ENCODE measurements around the gene NIPAL4. TPM values are rescaled to one million over a fixed set of nuclear protein-coding genes. Genes with fewer than 3 reads are reported as not detected.

NIPAL4 gene
- total and polyA plus RNA-seq, 8 donors = 0.07 TPM; not detected in 7

GRCh38 chr5:157447201-157447637 lies 12.8 kb upstream of the NIPAL4 start:
- H3K36me3 ChIP-seq = no peaks in the 10 kb centered on the region
- FAIRE-seq (no peak), DNase-seq (peak in 3 of 6 donors; percentile 26 to 37 (median 34)), ATAC-seq (peak; percentile 55 to 84 (median 75))
- 48 to 53% methylated on average over 13 of the region's 13 CpGs for WGBS, 2 donors
- H3K4me3 ChIP-seq = peak overlapping the region in 1 of 4 donors; percentile 0
- H3K27me3 ChIP-seq = no peaks in the 10 kb centered on the region
- H3K27ac ChIP-seq = no peak overlapping the region
- H3K4me1 ChIP-seq = no peaks in the 10 kb centered on the region
- intact Hi-C loops (cut with DNase I) = no loop called here
- TF ChIP-seq CTCF (IDR thresholded peaks at IDR 0.05) = no peak
- no peaks in the 10 kb centered on the region for H3K9me3 ChIP-seq

- H3K36me3 ChIP-seq = no peaks in the 10 kb centered on the region
- no peak for FAIRE-seq
- no peak overlapping the region for H3K4me3 ChIP-seq
- no peaks in the 10 kb centered on the region for H3K27me3 ChIP-seq
- DNase-seq = peak in 2 of 6 donors; percentile 15 to 33
- intact Hi-C loops (cut with DNase I) = no loop called here
- TF ChIP-seq CTCF (IDR thresholded peaks at IDR 0.05) = no peak
- H3K27ac ChIP-seq = no peak overlapping the region
- H3K9me3 ChIP-seq = no peaks in the 10 kb centered on the region
- H3K4me1 ChIP-seq = no peaks in the 10 kb centered on the region
- 46 to 48% methylated on average over 6 of the region's 6 CpGs for WGBS, 2 donors
- peak in 3 of 4 donors; percentile 29 to 61 (median 52) for ATAC-seq
Measured at GRCh38 chr5:157449011-157449723, 10.8 kb upstream of the NIPAL4 start.

GRCh38 chr5:157450024-157450423 lies 10.0 kb upstream of the NIPAL4 start:
- DNase-seq = no peak
- Histone ChIP-seq H3K27ac (no peak overlapping the region), H3K36me3 (no peaks in the 10 kb centered on the region), H3K4me1 (no peaks in the 10 kb centered on the region), H3K4me3 (no peak overlapping the region), H3K27me3 (no peaks in the 10 kb centered on the region), H3K9me3 (no peaks in the 10 kb centered on the region)
- intact Hi-C loops (cut with DNase I) = no loop called here
- ATAC-seq = no peak
- no peak for FAIRE-seq
- no peak for TF ChIP-seq CTCF (IDR thresholded peaks at IDR 0.05)
- WGBS, 2 donors = 84 to 90% methylated on average over 3 of the region's 3 CpGs

- H3K9me3 ChIP-seq = no peaks in the 10 kb centered on the region
- no peaks in the 10 kb centered on the region for H3K4me1 ChIP-seq
- H3K27me3 ChIP-seq = no peaks in the 10 kb centered on the region
- no peaks in the 10 kb centered on the region for H3K36me3 ChIP-seq
- no peak for FAIRE-seq
- 70 to 97% methylated on average over 3 of the region's 3 CpGs for WGBS, 2 donors
- no peak for ATAC-seq
- TF ChIP-seq CTCF (IDR thresholded peaks at IDR 0.05) = no peak
- DNase-seq = no peak
- no peak overlapping the region for H3K4me3 ChIP-seq
- no peak overlapping the region for H3K27ac ChIP-seq
- intact Hi-C loops (cut with DNase I) = no loop called here
Measured at GRCh38 chr5:157451806-157452205, 8.2 kb upstream of the NIPAL4 start.

- Histone ChIP-seq H3K36me3 (no peaks in the 10 kb centered on the region), H3K9me3 (no peaks in the 10 kb centered on the region), H3K4me1 (no peaks in the 10 kb centered on the region), H3K27ac (no peak overlapping the region), H3K4me3 (no peak overlapping the region), H3K27me3 (no peaks in the 10 kb centered on the region)
- DNase-seq (no peak), FAIRE-seq (no peak), ATAC-seq (no peak)
- intact Hi-C loops (cut with DNase I) = no loop called here
- 72 to 84% methylated on average over 7 of the region's 7 CpGs for WGBS, 2 donors
- no peak for TF ChIP-seq CTCF (IDR thresholded peaks at IDR 0.05)
Measured at GRCh38 chr5:157454273-157454672, 5.7 kb upstream of the NIPAL4 start.
